ENCODE measurements around the gene BPGM.

BPGM gene

GRCh38 chr7:134695321-134695860 is 48.7 kb downstream of the BPGM start:
- in situ Hi-C loops (cut with MboI; ENCODE audit: low sequenced_read_pairs) = no loop called here

DNA sequence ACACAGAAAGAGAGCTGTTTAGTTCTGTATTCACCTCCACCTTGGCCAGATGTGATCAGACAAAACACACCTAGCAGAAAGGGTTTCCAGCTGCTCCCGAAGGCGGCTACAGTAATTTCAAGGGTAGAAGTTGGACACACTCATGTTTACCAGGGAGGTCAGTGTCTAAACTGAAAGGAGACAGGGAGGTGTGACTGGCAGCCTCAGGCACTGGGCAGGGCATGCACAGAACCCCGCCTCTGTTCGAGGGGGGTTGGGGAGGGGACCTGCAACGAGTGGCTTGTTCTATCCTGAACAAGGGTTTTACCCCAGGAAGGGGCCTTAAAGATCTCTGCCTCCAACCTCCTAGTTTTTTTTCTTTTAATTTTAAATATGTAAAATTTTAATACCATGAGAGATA is 49.6 kb downstream of the BPGM start:
- in situ Hi-C loops (cut with MboI; ENCODE audit: low sequenced_read_pairs) = no loop called here

DNA sequence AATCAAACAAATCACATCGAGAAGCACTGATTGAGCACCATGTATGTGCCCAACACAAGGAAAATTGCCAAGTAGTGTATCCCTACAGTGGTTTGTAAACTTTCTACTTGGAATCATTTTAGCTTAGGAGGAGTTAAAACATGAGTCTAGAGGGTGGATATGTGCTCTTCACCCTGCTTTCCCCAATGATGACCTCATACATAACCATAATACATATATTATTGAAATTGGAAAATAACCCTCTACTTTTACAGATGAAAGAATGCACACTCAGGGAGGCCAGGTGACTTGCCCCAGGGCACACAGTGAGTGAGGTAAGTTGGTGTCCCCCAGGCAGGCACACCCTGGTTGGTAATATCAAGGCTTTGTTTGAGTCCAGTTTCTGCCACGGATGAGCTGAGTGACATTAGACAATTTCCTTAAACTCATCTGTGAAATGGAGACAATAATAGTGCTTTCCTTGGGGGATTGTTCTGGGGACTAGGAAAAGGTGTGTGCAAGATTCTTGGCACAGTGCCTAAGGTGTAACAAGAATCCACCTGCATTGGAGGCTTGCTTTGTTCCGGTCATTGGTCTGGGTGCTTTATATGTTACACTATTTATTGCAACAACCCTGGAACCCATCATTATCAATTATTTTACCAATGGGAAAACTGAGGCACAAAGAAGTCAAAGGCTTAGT is 50.7 kb downstream of the BPGM start:
- in situ Hi-C loops (cut with MboI; ENCODE audit: low sequenced_read_pairs) = no loop called here

- in situ Hi-C loops (cut with MboI; ENCODE audit: low sequenced_read_pairs) = no loop called here
These were observed 51.8 kb downstream of the BPGM start for GRCh38 chr7:134698481-134698880.

- in situ Hi-C loops (cut with MboI; ENCODE audit: low sequenced_read_pairs) = no loop called here
These were observed 52.6 kb downstream of the BPGM start for GRCh38 chr7:134699021-134699818.

DNA sequence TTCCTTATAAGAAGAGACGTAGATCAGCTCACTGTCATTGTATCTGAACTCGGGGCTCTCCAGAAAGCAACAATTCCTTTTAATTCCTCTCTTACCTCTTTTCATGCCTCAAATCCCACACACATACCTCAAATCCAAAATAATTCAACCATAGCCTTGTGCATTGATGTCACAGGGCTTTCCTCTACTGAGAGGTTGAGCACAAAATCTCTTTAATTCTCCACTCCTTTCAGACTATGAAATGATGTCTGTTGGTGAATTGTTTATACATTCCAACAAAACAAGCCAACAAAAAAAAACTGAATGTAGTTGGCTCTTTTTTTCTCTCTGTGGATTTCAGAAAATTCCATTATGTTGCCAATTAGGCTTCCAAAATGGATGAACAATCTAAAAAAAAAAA is 53.2 kb downstream of the BPGM start:
- in situ Hi-C loops (cut with MboI; ENCODE audit: low sequenced_read_pairs) = no loop called here

- in situ Hi-C loops (cut with MboI; ENCODE audit: low sequenced_read_pairs) = no loop called here
These were observed 54.6 kb downstream of the BPGM start for GRCh38 chr7:134701272-134701671.

GRCh38 chr7:134702366-134703240 is 56.0 kb downstream of the BPGM start:
- in situ Hi-C loops (cut with MboI; ENCODE audit: low sequenced_read_pairs) = no loop called here

- in situ Hi-C loops (cut with MboI; ENCODE audit: low sequenced_read_pairs) = no loop called here
These were observed 56.6 kb downstream of the BPGM start for GRCh38 chr7:134703241-134703594.

GRCh38 chr7:134703782-134704181 is 57.1 kb downstream of the BPGM start:
- in situ Hi-C loops (cut with MboI; ENCODE audit: low sequenced_read_pairs) = no loop called here

DNA sequence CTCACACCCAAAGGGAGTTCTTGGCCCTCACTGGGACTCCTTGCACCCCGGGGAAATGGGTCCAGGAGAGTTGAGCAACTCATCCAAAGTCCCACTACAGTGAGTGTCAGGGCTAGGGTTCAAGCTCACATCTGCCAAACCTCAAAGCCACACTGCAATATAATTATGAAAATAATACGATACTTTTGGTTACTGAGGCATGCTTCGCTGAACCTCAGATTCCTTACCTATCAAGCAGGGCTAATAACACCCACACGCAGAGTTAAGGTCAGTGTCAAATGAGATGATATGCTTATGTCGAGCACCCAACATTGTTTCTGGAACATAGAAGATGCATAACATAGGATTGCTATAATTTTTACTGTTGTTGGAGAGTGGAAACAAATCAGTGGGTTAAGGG is 58.2 kb downstream of the BPGM start:
- in situ Hi-C loops (cut with MboI; ENCODE audit: low sequenced_read_pairs) = no loop called here

DNA sequence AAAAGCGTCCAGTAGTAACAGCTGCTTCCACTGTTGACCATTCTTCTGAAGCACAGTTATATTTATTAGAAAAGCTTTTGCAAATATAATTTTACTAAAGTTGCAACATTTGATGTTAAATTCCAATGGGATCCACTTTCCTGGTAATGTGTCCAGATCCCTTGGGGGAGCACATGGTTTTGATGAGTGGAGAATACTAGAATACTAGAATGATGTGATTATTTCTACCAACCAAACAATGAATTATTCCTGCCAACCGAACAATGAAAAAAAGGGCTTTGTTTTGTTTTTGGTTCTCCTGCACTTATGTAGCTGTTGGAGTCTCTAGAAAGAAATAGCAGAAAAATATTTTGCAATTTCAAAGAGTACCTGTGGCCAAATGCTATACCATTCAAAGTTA is 59.1 kb downstream of the BPGM start:
- in situ Hi-C loops (cut with MboI; ENCODE audit: low sequenced_read_pairs) = no loop called here

GRCh38 chr7:134706468-134706867 is 59.8 kb downstream of the BPGM start:
- in situ Hi-C loops (cut with MboI; ENCODE audit: low sequenced_read_pairs) = no loop called here

GRCh38 chr7:134707663-134708378 is 61.2 kb downstream of the BPGM start:
- in situ Hi-C loops (cut with MboI; ENCODE audit: low sequenced_read_pairs) = no loop called here

- in situ Hi-C loops (cut with MboI; ENCODE audit: low sequenced_read_pairs) = no loop called here
These were observed 62.0 kb downstream of the BPGM start for GRCh38 chr7:134708692-134709091.

- in situ Hi-C loops (cut with MboI; ENCODE audit: low sequenced_read_pairs) = no loop called here
These were observed 62.5 kb downstream of the BPGM start for GRCh38 chr7:134709197-134709596.

DNA sequence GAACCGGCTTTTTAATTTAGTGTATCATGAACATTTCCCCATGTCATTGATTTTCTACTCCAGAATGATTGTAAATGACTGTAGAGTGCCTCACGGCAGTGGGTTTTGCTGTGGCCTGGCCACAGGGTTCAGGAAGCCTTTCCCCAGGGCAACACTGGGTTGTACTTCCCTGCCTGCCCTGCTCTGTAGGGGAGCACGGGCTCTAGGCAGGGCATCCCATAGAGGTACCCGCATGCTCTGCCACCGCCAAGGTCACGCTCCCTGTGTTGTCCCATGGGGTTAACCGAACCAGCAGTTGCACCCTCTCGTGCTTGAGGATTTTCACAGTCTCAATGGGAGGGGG is 63.8 kb downstream of the BPGM start:
- in situ Hi-C loops (cut with MboI; ENCODE audit: low sequenced_read_pairs) = no loop called here

DNA sequence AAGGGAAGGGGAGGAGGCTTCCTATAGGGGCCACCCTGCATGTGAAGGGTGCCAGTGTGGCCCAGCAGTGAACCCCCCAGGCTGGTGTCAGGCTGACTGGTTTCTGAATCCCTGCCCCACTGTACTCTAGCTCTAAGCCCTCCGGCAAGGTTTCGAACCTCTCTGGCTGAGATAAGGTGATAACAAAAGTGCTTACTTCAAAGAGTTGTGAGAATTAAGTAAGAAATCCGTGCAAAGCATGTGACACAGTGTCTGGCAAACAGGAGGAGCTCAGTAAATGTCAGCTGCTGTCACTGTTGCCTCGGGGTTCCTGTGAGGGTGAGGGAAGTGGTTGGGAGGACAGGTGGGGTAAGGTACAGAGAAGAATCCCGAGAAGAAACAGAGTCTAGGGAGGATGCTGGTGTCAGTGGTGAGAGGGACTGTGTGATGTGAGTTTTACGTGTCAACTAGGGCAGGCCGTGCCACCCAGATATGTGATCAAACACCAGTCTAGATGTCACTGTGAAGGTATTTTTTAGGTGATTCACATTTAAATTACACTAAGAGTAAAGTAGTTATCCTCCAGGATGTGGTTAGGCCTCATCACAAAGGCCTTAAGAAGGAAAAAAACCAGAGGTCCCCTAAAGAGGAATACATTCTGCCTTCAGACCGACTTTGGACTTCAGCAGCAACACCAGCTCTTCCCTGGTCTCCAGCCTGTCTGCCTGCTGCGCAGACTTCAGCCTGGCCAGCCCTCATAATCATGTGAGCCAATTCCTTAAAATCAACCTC is 64.4 kb downstream of the BPGM start:
- in situ Hi-C loops (cut with MboI; ENCODE audit: low sequenced_read_pairs) = no loop called here

DNA sequence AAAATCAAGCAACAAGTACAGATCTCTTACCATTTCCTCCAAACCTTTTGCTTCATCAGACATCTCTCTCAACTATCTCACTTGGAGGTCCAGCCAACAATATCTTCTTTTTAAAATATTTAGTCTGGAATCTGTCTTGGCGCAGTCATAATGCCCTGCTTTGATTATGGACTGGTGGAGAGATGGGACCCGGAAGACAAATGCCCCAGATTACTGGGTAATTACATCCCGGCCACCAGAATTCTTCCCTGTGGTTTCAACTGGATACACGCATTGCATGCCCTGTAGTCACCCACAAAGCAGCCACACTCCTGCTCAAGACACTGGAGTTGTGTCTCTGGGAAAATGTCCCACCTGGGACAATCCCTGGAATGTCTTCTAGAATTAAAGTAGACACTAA is 65.5 kb downstream of the BPGM start:
- in situ Hi-C loops (cut with MboI; ENCODE audit: low sequenced_read_pairs) = no loop called here
